ENCODE results near the gene SPACA4.

Gene SPACA4

DNA sequence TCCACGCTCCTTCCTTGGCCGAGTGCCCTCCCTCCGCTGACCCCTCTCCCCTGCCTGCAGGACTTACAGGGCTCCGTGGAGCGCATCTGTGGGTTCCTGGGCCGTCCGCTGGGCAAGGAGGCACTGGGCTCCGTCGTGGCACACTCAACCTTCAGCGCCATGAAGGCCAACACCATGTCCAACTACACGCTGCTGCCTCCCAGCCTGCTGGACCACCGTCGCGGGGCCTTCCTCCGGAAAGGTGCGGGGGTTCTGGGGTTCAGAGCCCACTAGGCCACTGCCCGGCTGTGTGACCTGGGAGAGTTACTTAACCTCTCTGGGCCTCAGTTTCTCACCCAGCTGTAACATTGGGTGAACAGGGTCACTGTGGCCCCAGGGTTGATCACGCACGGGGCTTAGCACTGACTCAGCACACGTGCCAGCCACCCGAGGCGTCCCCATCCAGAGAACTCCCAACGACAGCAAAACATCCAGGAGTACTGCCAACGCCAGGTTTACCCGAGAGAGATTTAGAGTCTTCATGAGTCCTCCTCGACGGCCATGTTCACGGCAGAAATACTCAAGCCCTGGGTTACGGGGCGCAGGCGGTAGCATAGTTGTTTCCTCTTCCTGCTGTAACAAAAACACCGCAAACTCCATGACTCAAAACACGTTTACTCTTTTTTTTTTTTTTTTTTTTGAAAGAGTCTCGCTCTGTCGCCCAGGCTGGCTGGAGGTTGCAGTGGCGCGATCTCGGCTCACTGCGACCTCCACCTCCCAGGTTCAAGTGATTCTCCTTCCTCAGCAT is 9.7 kb upstream of the SPACA4 start:
- DNase-seq (ENCODE audit: low read depth) = no peak

DNA sequence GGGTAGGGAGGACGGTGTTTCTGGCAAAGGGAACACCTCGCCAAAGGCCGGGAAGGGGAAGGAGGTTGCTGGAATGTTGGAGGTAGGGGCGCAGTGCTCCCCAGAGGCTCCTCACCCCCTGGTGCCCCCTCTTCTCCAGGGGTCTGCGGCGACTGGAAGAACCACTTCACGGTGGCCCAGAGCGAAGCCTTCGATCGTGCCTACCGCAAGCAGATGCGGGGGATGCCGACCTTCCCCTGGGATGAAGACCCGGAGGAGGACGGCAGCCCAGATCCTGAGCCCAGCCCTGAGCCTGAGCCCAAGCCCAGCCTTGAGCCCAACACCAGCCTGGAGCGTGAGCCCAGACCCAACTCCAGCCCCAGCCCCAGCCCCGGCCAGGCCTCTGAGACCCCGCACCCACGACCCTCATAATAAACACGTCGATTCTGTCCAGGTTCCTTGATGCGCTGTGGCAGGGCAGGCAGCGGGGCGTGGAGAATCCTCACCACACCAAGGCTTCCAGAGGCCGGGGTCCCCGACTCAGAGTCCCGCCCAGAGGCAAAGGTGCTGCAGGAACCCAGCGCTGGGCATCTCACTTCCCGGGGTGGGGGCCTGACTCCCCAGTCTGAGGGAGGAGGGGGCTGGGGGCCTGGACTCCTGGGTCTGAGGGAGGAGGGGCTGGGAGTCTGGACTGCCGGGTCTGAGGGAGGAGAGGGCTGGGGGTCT is 7.4 kb upstream of the SPACA4 start:
- no peak for DNase-seq (ENCODE audit: low read depth)

DNA sequence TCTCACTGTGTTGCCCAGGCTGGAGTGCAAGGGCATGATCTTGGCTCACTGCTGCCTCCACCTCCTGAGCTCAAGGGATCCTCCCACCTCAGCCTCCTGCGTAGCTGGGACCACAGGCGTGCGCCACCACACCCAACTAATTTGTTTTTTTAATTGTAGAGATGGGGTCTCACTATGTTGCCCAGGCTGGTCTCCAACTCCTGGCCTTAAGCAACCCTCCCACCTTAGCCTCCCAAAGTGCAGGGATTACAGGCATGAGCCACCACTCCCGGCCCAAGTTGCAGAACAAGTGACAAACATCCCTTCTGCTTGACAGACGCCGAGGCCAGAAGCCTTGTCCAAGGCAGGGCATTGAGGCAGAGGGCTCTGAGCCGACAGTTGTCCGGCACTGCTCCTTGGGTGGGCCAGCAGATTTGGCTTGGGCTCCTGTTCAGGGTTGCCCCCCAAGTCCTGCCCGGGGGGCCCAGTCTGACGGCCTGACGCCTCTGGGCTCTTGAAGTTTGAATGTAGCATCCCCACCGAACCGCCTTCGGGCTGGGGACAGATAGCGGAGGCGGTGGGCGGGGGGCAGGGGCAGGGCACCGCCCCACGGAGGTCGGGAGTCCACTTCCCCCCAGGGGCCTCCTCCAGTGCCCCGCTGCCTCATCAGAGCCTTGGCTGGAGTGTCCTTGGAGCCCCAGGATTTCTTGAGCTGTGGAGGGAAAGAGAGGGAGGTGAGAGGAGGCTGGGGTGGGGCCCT is 5.7 kb upstream of the SPACA4 start:
- DNase-seq (ENCODE audit: low read depth) = no peak

DNA sequence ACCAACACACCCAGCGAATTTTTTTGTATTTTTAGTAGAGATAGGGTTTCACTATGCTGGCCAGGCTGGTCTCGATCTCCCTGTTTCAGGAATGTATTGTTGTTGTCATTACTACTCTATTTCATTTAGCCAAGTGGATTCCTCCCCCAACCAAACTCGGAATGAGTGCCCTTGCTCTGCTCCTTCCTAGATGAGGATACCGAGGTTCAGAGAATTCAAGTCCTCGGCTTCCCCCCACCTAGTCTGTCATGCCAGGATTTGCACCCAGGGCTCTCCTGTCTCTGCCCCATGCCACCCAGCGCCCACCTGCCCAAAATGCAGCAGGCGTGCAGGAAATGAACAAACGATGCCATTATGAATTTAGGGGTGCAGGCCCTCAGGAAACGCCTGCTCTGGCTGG is 3.5 kb upstream of the SPACA4 start:
- no peak for DNase-seq (ENCODE audit: low read depth)

DNA sequence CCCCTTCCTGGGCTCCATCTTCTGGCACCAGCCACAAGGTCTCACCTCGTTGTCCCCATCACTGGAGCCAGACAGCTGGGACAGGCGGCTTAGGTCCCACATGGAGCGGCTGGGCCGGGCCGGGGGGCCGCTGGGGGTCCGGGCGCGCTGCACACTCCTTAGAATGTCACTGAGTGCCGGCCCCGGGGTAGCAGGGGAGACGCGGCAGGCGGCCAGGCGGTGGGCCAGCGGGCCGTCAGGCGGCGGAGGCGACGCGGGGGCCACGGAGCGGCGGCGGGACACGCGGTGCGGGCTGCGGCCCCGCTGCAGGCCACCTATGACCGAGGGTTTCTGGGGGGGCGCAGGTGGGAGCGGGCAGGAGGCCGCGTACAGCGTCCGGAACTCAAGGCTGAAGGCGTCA is 3.1 kb upstream of the SPACA4 start:
- DNase-seq (ENCODE audit: low read depth) = no peak

DNA sequence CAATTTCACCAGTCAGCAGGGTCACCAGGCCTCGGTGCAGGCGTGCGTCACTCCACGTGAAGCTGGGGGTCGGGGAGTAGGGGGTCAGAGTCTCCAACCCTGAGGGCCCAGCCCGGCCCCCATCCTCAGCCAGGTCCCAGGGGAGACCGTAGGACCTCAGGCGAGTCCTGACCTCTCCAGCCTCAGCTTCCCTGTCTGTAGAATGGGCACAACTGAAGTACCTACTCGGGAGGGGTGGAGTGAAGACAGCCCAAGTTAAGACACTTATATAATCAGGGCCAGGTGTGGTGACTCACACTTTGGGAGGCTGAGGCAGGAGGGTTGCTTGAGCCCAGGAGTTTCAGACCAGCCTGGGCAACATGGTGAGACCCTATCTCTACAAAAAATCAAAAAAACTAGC is 2.7 kb upstream of the SPACA4 start:
- no peak for DNase-seq (ENCODE audit: low read depth)

DNA sequence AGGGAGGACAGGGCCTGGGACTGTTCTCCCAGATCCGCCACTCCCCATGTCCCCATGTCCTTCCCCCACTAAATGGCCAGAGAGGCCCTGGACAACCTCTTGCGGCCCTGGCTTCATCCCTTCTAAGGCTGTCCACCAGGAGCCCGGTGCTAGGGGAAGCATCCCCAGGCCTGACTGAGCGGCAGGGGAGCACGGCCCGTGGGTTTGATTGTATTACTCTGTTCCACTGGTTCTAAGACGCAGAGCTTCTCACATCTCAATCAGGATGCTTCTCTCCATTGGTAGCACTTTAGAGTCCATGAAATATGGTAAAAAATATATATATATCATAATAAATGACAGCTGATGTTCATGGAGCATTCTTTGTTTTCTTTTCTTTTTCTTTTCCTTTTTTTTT is 815 bp downstream of the SPACA4 start:
- DNase-seq (ENCODE audit: low read depth) = no peak

DNA sequence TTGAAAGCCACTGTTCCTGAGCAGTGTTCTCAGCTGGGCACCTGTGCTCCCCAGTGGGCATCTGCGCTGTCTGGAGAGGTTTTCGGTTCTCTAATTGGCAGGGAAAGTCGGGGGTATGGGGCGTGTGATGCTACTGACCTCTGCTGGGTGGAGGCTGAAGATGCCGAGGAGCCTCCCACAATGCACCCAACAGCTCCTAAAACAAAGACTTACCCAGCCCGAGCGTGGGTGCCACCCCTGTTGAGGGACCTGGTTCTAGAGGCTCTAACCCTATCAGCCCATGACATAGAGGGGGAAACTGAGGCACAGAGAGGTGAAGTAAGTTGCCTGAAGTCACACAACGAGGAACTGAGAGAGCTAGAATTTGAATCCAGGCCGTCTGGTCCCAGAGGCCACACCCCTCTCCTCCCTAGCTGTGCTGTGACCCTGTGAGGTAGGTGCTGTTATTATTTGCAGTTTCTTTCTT is 2.3 kb downstream of the SPACA4 start:
- no peak for DNase-seq (ENCODE audit: low read depth)

DNA sequence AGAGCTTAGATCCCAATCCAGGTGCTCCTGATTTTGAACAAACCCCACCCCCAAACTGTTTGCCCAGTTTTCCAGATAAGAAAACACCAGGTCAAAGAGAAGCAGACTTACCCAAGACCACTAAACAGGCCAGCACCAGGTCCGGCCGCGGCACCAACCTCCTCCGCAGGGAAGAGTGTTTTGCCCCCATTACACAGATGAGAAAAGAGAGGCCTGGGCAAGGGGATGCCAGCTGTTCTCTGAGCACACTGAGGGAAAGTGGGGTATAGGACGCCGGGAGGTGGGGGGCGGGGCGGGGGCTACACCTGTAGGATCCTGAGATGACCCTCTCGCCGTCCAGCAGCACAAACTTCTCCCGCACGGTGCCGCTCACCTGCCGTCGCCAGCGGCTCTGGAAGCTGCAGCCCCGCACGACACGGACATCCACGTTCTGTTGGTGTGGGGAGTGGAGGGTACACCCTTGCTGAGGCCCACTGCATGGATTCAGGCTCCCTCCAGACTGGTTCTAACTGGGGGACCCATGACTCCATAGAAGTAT is 3.1 kb downstream of the SPACA4 start:
- DNase-seq (ENCODE audit: low read depth) = no peak

DNA sequence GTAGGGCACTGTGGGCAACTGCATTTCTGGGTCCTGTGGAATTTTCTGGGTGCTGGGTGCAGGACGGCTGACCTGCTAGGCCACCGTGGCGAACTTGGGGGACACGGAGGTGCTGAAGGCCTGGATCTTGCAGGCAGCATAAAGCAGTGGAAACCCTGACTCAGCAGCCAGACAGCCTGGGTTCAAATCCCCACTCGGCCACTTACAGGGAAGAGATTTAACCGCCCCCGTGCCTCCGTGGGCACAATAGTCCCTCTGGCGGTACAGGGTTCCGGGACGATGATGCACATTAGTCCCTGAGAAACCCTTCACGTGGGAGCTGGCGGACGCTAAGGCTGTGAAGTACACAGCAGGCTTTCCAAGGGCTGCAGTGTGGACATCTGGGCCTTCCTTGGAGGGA is 5.3 kb downstream of the SPACA4 start:
- DNase-seq (ENCODE audit: low read depth) = no peak

DNA sequence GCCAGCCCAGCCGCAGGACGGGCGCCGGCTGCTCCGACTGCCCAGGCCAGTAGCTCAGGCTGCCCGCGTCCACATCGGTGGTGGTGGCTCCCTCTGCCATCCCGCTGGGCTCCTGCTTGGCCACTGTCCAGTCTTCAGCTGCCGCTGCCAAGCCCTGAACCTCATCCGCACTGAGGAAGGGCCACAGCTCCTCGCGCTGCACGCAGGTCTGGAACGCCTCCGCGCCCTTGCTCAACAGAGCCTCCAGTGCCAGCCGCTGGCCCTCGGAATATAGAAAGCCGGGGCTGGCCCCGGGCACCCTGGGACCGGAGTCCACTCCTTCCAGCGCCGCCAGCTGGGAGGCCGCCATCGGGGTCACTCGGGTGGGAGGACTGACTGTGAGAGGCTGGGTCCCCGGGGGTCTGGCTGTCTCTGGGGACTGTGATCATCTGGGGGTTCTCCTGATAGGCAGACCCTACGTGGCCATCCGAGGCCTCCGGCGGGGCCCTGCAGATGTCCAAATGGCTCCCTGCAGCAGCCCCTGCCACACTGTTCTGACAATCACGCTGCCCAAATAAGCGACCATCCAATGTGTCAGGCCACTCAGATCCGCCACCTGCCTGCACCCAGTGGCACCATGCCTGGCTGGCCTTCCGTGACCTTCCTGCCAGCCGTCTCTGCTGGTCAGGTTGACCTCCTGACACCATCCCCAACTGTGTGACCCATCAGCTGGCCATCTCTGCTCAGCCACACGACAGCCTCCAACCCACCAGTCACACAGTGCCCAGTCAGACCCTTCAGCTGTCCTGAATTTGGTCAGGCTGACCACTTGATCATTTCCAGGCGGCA is 6.7 kb downstream of the SPACA4 start:
- DNase-seq (ENCODE audit: low read depth) = no peak

DNA sequence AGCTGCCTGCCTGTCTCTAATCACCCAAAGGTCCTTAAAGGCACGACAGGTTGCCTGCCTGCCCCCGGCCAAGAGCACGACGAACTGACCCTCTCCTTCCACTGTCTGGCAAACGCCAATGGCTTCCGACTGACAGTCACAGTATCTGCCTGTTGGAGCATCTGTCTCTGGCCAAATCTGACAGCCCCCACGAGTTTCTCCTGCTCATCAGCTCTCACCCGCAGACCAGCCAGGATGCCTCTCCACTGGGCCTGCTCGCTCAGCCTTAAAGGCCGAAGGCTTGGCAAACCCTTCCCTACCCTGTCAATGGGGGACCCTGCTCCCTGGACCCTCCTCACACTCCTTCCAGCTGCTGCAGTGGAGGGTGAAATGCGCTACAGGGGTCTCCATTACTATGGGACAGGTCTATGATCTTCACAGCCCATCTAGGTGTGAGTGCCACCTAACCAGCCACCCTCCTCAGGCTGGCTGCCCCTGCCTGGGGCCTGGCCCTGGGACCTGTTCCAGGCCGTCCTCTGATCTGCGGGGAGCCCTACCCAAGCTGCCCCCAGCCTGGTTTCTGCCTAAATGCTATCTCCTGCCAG is 7.4 kb downstream of the SPACA4 start:
- no peak for DNase-seq (ENCODE audit: low read depth)

DNA sequence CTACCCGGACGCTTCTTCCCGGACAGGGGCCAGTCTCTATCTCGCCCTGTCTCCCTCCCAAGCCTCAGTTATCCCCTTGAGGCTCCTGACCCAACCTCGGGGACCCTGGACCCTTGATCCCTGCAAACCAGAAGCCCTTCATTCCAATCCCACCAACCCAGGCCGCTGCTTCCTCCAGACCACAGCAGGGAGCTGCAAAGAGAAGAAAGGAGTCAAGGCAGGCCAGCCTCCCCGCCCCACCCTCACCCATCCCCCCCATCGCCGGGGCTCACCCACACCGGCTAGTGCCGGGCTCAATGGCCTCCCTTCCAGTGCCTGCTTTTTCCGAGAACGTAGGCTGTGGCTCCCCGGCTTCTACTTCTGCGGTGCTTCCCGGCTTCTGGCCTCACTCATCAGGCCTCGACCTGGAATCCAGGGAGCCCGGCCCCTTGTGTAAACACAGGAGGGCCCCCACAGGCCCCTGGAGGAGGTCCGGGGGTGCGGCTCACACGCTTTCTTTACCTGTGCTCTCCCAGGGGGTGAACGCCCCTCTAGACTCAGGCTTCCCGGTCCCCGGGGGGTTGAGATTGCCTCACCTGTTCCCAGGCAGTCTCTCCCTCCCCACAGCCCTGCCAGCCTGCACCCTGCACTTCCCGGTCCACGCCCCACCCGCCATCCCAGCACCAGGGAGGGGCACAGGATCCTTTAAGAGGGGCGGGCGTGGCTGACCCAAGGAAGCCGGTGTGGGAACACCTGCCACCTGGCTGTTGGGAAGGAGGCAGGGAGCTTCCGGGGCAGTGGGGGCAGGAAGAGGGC is 8.1 kb downstream of the SPACA4 start, which contains the start of gene FAM83E:
Gene FAM83E, minus strand, starts transcription at position 641 of the 795 bp plus-strand sequence. CDS start 1,704 bp downstream, outside the sequence.
- no peak for DNase-seq (ENCODE audit: low read depth)

DNA sequence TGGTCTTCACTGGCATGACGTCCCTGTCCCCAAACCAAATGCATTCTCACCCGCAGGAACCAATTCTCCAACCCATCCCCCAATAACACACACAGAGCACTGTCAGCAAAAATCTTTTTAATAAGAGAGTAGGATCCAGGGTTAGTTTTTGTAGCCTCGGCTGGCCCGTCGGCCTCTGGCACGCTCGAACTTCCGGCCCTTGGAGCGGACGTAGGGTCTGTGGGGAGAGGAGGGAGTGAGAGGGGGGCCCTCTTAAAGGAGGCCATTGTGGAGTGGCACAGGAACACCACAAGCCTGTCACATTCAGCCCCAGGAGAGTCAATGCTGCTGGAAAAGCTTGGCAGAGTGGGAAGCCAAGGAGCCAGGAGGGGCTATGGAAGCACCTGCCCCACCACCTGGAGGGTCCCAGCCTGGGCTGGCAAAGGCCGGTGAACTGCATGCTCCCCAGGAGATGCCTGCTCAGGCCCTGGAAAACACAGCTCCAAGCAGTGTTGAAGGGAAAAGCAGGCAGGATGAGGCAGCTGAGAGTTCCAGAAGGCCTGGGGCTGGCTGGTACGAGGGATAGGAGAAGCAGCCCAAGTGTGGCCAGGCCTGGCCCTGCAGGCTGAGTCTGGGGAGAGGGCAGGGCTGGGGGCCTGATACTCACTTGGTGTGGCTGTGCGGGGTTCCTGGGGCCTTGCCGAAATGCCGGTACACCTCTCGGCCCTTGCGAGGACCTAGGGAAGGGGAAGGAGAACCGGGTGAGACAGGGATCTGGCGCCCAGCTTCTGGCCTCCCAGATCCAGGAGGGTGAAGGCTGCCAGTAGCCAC is 8.9 kb downstream of the SPACA4 start:
- DNase-seq (ENCODE audit: low read depth) = no peak

DNA sequence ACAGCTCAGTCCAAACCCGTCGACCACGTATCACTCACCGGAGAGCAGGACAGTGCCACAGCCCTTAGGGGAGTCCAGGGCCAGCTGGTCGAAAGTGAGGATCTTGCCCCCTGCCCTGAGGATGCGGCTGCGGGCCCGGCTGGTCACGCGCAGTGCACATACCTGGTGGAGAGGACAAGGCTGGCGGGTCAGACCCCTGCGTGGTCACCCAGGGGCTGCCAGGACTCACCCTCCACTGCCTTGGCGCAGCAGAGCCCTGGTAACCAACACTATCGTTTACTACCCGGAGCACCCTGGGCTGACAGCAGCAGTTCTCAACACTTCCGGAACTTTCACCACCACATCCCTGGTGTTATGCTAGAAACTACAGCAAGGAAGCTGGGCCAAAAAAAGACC is 9.5 kb downstream of the SPACA4 start:
- DNase-seq (ENCODE audit: low read depth) = no peak

DNA sequence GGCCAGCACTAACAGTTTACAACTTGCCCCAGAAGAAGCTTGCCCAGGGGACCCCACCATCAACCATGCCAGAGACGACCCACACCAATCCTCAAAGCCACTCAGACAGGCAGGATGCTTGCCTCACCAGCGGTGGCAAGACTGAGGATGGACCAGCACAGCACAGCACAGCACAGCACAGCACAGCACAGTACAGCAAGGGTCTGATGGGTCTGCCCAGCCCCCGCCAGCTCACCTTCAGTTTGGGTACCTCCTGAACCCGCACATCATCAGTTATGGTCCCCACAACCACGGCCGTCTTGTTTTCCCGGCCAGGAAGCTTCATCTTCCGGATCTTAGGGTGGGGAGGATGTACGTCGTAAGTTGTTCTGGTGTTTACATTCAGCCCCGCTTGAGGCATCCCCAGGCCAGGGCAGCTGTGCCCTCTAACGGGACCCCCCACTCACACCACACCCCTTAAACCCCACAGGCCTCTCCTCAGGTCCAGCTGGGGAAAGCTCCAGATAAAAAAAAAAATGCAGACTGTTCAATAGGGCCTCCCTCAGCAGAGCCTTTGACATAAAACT is 10.0 kb downstream of the SPACA4 start:
- DNase-seq (ENCODE audit: low read depth) = no peak

DNA sequence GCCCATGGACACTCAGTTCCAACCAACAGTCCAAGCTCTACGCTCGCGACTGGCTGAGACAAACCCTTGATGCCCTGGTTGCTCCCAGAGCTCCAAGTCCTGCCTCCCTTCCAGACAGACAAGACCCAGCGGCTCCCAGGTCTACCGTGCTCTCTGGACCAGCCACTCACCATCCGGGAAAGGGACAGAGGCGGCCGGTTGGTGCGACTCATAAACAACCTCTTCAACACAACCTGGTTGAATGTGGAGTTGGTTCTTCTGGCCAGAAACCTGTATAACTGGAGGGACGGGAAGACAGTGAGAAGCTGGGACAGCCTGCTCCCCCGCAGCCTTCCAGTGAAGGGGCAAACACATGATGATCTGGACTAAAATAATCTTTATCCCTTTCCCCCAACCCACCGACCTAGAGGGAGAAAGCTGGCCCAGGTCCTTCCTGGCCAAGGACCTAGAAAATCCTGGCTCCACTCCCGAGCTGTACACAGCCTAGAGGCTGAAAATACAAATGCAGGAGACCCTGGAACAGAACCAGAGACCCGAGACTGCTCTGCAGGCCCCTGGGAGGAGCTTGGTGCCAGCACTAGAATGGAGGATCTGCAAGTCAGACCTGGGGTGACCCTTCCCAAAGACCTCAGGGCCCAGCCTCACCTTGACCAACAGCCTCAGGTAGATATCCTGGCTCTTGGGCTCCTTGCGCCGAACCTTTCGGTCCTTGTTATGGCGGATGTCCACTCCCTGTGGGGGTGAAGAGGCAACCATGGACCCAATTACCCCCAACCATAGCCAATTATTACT is 10.8 kb downstream of the SPACA4 start:
- DNase-seq (ENCODE audit: low read depth) = no peak

DNA sequence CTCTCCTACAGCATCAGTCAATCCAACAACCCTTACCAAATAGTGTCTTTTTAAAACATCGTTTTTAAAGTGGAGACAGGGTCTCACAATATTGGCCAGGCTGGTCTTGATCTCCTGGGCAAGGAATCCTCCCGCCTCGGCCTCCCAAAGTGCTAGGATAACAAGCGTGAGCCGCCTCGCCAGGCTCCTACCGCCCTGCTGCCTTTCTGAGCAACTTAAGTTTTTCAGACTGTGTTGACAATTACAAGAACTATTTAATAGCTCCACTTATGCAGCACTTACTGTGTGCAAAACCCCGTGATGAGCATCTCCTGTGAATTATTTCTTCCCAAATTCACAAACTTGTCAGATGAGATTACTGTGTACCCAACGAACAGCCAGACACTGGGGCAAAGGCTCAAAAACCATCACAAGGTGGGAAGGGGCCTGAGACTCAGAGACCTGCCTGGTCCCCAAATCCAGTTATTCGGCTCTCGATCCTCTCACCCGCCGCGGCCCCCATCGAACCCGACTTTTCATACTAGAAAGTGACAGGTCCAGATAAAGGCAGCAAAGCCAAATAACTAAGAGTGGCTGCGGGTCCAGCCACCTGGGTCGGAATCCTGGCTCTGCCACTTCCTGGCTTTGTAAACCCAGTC is 11.9 kb downstream of the SPACA4 start:
- DNase-seq (ENCODE audit: low read depth) = no peak
